ENCODE measurements around the gene MAPK4. TPM values are rescaled to one million over a fixed set of nuclear protein-coding genes. Genes with fewer than 3 reads are reported as not detected.
A peak's percentile ranks its signal among the peaks of the same experiment; 100 is the strongest.
"Not testable (repeated sequence)": the region's sequence is repeated elsewhere in the genome, so short reads cannot be mapped to it uniquely, and the experiment has no call there.

The MAPK4 gene
- total RNA-seq, 3 donors from 2014 or later: 0.64 to 1.9 (median 1.3) TPM

DNA sequence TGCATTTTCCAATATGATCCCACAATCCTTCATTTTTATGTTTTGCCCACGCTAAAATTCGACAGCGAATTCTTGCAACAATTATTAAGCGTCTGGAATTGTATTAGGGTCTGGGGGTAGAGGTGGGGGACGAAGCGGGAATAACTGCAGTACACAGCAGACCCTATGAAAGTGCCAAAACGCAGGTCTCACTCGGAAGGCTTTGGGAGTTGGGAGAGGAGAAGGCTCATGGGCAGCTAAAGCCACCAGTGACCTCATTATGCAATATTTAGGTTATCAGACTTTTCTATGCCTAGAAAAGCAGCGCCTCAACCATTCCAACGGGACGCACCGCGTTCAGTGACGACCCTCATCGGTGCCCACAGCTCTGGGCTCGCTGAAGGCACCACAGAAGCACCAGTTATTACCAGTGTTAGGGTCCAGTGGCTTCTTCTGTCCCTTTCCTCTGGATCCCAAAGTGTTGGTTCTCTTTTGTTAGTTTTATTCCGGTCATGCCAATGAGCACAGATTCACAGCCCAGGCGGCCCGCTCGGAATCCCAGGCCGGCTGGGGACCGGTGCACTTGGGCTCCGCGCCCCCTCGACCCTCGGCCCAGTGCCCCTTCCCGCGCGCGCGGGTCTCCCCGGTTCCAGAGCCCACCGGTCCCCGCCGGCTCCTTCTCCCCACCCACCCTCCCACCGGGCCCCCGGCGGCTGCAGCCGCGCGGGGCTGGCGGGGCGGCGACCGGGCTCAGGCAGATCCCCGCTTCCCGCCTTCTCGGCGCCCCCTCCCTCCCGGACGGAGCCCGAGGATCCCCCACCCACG is 737 bp upstream of the MAPK4 start:
- Histone ChIP-seq H3K36me3 (no peaks in the 10 kb centered on the region), H3K9me3 (peaks cover 3 to 14% of the 10 kb centered on the region in 2 donors), H3K27me3 (peaks cover 0 to 16% of the 10 kb centered on the region in 2 donors), H3K4me1 (peaks cover 0 to 8% of the 10 kb centered on the region in 2 donors), H3K4me3 (peak overlapping the region; percentile 42 to 81 (median 63)), H3K27ac (peak overlapping the region; percentile 50 to 73)
- TF ChIP-seq POLR2AphosphoS5 (IDR thresholded peaks at IDR 0.05): no peak
- TF ChIP-seq, protein P1, sequence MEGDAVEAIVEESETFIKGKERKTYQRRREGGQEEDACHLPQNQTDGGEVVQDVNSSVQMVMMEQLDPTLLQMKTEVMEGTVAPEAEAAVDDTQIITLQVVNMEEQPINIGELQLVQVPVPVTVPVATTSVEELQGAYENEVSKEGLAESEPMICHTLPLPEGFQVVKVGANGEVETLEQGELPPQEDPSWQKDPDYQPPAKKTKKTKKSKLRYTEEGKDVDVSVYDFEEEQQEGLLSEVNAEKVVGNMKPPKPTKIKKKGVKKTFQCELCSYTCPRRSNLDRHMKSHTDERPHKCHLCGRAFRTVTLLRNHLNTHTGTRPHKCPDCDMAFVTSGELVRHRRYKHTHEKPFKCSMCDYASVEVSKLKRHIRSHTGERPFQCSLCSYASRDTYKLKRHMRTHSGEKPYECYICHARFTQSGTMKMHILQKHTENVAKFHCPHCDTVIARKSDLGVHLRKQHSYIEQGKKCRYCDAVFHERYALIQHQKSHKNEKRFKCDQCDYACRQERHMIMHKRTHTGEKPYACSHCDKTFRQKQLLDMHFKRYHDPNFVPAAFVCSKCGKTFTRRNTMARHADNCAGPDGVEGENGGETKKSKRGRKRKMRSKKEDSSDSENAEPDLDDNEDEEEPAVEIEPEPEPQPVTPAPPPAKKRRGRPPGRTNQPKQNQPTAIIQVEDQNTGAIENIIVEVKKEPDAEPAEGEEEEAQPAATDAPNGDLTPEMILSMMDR (IDR thresholded peaks at IDR 0.05): no peak
- no peak for TF ChIP-seq POLR2A (IDR thresholded peaks at IDR 0.05)
- no peak for DNase-seq (ENCODE audit: low spot score in 2 of 2)
- intact Hi-C loops (cut with DNase I; ENCODE audit: low total_unique reads): no loop called here

GRCh38 chr18:50560681-50561629 is 1.1 kb downstream of the MAPK4 start:
- intact Hi-C loops (cut with DNase I; ENCODE audit: low total_unique reads): no loop called here
- Histone ChIP-seq H3K27me3 (peaks cover 0 to 26% of the 10 kb centered on the region in 2 donors), H3K4me3 (peak overlapping the region; percentile 33 to 81 (median 63)), H3K27ac (peak overlapping the region in 1 of 2 donors; percentile 48), H3K9me3 (peaks cover 2 to 3% of the 10 kb centered on the region in 2 donors), H3K4me1 (peaks cover 0 to 8% of the 10 kb centered on the region in 2 donors), H3K36me3 (no peaks in the 10 kb centered on the region)
- TF ChIP-seq, protein P1 (IDR thresholded peaks at IDR 0.05): no peak
- no peak for TF ChIP-seq POLR2AphosphoS5 (IDR thresholded peaks at IDR 0.05)
- no peak for TF ChIP-seq POLR2A (IDR thresholded peaks at IDR 0.05)
- no peak for DNase-seq (ENCODE audit: low spot score in 2 of 2)

DNA sequence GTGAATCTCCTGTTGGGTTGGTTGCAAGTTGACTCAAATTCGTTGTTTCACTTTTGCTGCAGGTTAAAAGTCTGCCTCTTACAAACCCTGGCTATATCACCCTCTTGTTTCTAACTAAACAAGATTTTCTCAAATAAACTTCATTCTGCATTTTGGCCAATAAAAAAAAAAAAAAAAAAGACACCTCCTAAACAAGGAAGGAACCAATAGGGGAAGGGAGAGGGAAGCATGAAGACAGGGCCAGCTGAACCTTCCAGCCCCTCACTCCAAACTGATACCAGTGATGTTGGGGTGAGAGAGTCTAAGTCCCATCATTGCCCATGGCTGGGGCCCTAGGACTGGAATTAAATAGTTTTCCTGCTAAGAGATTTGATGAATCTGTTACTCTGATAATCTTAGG is 2.4 kb downstream of the MAPK4 start:
- H3K9me3 ChIP-seq; H3K36me3 ChIP-seq; DNase-seq (ENCODE audit: low spot score in 2 of 2); H3K4me3 ChIP-seq; intact Hi-C loops (cut with DNase I; ENCODE audit: low total_unique reads); H3K4me1 ChIP-seq; H3K27ac ChIP-seq: not testable (repeated sequence)
- peaks cover 0 to 29% of the 10 kb centered on the region in 2 donors for H3K27me3 ChIP-seq

- Histone ChIP-seq H3K9me3 (no peaks in the 10 kb centered on the region), H3K4me3 (no peak overlapping the region), H3K36me3 (no peaks in the 10 kb centered on the region), H3K27me3 (peaks cover 0 to 29% of the 10 kb centered on the region in 2 donors), H3K27ac (no peak overlapping the region), H3K4me1 (peaks cover 0 to 8% of the 10 kb centered on the region in 2 donors)
- intact Hi-C loops (cut with DNase I; ENCODE audit: low total_unique reads): no loop called here
- TF ChIP-seq POLR2AphosphoS5 (IDR thresholded peaks at IDR 0.05) (no peak), POLR2A (IDR thresholded peaks at IDR 0.05) (no peak)
- TF ChIP-seq, protein P1 (IDR thresholded peaks at IDR 0.05): no peak
- DNase-seq (ENCODE audit: low spot score in 2 of 2): no peak
These were observed 2.8 kb downstream of the MAPK4 start for GRCh38 chr18:50562686-50563085.

GRCh38 chr18:50563376-50563775 is 3.5 kb downstream of the MAPK4 start:
- intact Hi-C loops (cut with DNase I; ENCODE audit: low total_unique reads): no loop called here
- TF ChIP-seq POLR2AphosphoS5 (IDR thresholded peaks at IDR 0.05) (no peak), POLR2A (IDR thresholded peaks at IDR 0.05) (no peak)
- TF ChIP-seq, protein P1 (IDR thresholded peaks at IDR 0.05): no peak
- peaks cover 0 to 29% of the 10 kb centered on the region in 2 donors for H3K27me3 ChIP-seq

More at GRCh38 chr18:50563376-50563775, 3.5 kb downstream of the MAPK4 start:
- H3K4me1 ChIP-seq: peaks cover 0 to 8% of the 10 kb centered on the region in 2 donors
- no peak for DNase-seq (ENCODE audit: low spot score in 2 of 2)
- no peaks in the 10 kb centered on the region for H3K9me3 ChIP-seq
- no peak overlapping the region for H3K4me3 ChIP-seq
- H3K36me3 ChIP-seq: no peaks in the 10 kb centered on the region
- H3K27ac ChIP-seq: no peak overlapping the region

All from breast epithelium (tissue), 4 donors.